CD4-positive, alpha-beta T cell (primary cell): ENCODE results near the gene CD8A. TPM values are rescaled to one million over a fixed set of nuclear protein-coding genes. Genes with fewer than 3 reads are reported as not detected.

Source experiments
- ATAC-seq: fragments of 200-7000 bp; cut with Tn5 transposase; one replicate; pipeline ENCODE4 v1.10.0; 2022; ENCODE audit warnings: mild to moderate bottlenecking; ENCODE audit not compliant: poor library complexity
- CTCF ChIA-PET: fragments of 350-600 bp; sonication (Branson Sonifier 250); formaldehyde crosslinking; loops from one replicate; lab custom pipeline; 2021; ENCODE audit warnings: antibody characterized with exemption, inconsistent platforms; lab: Charles Lee
- POLR2A ChIA-PET: fragments of 350-600 bp; sonication (Branson Sonifier 250); formaldehyde crosslinking; loops from one replicate; lab custom pipeline; 2021; ENCODE audit warnings: antibody characterized with exemption, inconsistent platforms; lab: Charles Lee
- DNase-seq, 14 experiments: peaks; one replicate each; pipeline ENCODE4 v3.0.0-alpha.2; 2013 to 2020; ENCODE audit warnings: mixed read lengths in 2 of 14
- H3K27ac ChIP-seq, 2 donors: one replicate each; pipeline versions ENCODE4 v1.5.1 to v1.7.0; 2013; ENCODE audit warnings: low read length in 2 of 2, low read depth in 1 of 2, mild to moderate bottlenecking in 1 of 2
- H3K27me3 ChIP-seq, 2 experiments: 1 replicate in 1 of 2; 2 replicates in 1 of 2; pipeline versions ENCODE4 v1.6.1 to v1.7.0; 2013; ENCODE audit warnings: low read length in 2 of 2, control low read depth in 1 of 2, mild to moderate bottlenecking in 1 of 2, moderate library complexity in 1 of 2; ENCODE audit not compliant: insufficient read depth in 2 of 2, control insufficient read depth in 1 of 2
- H3K36me3 ChIP-seq: one replicate; pipeline ENCODE4 v1.6.1; 2013; ENCODE audit warnings: low read length, control low read depth; ENCODE audit not compliant: insufficient read depth
- H3K4me1 ChIP-seq: one replicate; pipeline ENCODE4 v1.6.1; 2013; ENCODE audit warnings: low read length, control low read depth; ENCODE audit not compliant: insufficient read depth
- H3K4me3 ChIP-seq: one replicate; pipeline ENCODE4 v1.5.1; 2013; ENCODE audit warnings: mild to moderate bottlenecking, low read length, moderate library complexity
- H3K9me3 ChIP-seq, 2 experiments: 1 replicate in 1 of 2; 2 replicates in 1 of 2; pipeline versions ENCODE4 v1.6.1 to v1.7.0; 2013; ENCODE audit warnings: low read length in 2 of 2, mild to moderate bottlenecking in 2 of 2, control low read depth in 1 of 2, moderate library complexity in 1 of 2; ENCODE audit not compliant: control insufficient read depth in 1 of 2, insufficient read depth in 1 of 2
- H3K27ac Mint-ChIP-seq: one replicate; pipeline ENCODE4 v1.8.0; 2020; ENCODE audit warnings: mixed read lengths
- H3K27me3 Mint-ChIP-seq: one replicate; pipeline ENCODE4 v1.8.0; 2021; ENCODE audit warnings: mixed read lengths
- H3K36me3 Mint-ChIP-seq: one replicate; pipeline ENCODE4 v1.8.0; 2021; ENCODE audit warnings: low read depth, mixed read lengths
- H3K4me1 Mint-ChIP-seq: one replicate; pipeline ENCODE4 v1.8.0; 2021; ENCODE audit warnings: low read depth, mixed read lengths
- H3K4me3 Mint-ChIP-seq: one replicate; pipeline ENCODE4 v1.8.0; 2020; ENCODE audit warnings: mild to moderate bottlenecking, mixed read lengths
- H3K9me3 Mint-ChIP-seq: one replicate; pipeline ENCODE4 v1.8.0; 2020; ENCODE audit warnings: mixed read lengths
- intact Hi-C, 2 experiments: fragments of 100-400 bp; cut with DNase I in 1 of 2; cut with micrococcal nuclease in 1 of 2; formaldehyde crosslinking; loops; one replicate each; pipeline versions ENCODE4 v1.15.1 to v1.9.0; 2023 to 2025; cut with DNase I, micrococcal nuclease
- total RNA-seq, 174 experiments: library from RNA in 2 of 174; stranded (reverse) in 2 of 174; gene quantifications; one replicate each; pipeline ENCODE4 v1.2.3 and lab custom pipeline; 2021 to 2026
- TF ChIP-seq, protein P1 (sequence below): fragments of 200-600 bp; IDR thresholded peaks from one replicate; pipeline ENCODE4 v1.8.0; 2022; ENCODE audit warnings: antibody characterized with exemption, mild to moderate bottlenecking

The CD8A gene
- total RNA-seq, 2 experiments from 2014 or later: 1.3 to 2.1 TPM

DNA sequence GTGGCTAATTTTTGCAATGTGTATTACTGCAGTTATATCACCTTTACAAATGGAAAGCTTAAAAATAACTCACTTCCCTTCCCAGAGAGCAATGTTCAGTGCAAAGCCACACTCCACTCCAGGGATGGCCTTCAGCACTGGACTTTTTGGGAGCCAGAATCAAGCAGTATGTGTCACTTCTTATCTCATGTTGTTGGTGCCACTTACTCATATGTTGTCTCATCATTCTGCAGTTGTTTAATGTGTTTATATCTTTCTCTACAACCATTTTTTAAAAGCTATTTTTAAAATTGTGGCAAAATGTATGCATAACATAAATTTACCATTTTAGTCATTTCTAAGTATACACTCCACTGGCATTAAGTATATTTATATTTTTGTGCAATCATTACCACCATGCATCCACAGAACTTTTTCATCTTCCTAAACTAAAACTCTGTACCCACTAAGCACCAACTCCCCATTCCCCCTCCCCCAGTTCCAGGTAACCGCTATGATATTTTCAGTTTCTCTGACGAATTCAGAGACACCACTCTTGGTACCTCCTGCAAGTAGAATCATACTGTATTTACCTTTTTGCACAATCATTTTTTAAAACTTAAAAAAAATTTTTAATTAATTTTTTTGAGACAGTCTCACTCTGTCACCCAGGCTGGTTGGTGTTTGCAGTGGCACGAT is 32.1 kb upstream of the CD8A start:
- Mint-ChIP-seq H3K9me3 (peaks cover 2% of the 10 kb centered on the region), H3K4me3 (no peak overlapping the region), H3K36me3 (no peaks in the 10 kb centered on the region), H3K27ac (no peak overlapping the region), H3K27me3 (peaks cover 8% of the 10 kb centered on the region), H3K4me1 (peaks cover 30% of the 10 kb centered on the region)
- no peak for DNase-seq
- Histone ChIP-seq H3K4me1 (peaks cover 12% of the 10 kb centered on the region), H3K36me3 (no peaks in the 10 kb centered on the region), H3K9me3 (peaks cover 0 to 11% of the 10 kb centered on the region in 2 experiments), H3K4me3 (no peak overlapping the region), H3K27me3 (peaks cover 4 to 8% of the 10 kb centered on the region in 2 experiments), H3K27ac (no peak overlapping the region)
- TF ChIP-seq, protein P1, sequence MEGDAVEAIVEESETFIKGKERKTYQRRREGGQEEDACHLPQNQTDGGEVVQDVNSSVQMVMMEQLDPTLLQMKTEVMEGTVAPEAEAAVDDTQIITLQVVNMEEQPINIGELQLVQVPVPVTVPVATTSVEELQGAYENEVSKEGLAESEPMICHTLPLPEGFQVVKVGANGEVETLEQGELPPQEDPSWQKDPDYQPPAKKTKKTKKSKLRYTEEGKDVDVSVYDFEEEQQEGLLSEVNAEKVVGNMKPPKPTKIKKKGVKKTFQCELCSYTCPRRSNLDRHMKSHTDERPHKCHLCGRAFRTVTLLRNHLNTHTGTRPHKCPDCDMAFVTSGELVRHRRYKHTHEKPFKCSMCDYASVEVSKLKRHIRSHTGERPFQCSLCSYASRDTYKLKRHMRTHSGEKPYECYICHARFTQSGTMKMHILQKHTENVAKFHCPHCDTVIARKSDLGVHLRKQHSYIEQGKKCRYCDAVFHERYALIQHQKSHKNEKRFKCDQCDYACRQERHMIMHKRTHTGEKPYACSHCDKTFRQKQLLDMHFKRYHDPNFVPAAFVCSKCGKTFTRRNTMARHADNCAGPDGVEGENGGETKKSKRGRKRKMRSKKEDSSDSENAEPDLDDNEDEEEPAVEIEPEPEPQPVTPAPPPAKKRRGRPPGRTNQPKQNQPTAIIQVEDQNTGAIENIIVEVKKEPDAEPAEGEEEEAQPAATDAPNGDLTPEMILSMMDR: no peak
- CTCF ChIA-PET: no interaction called here
- no peak for ATAC-seq
- POLR2A ChIA-PET: no interaction called here
- intact Hi-C loops: no loop called here

DNA sequence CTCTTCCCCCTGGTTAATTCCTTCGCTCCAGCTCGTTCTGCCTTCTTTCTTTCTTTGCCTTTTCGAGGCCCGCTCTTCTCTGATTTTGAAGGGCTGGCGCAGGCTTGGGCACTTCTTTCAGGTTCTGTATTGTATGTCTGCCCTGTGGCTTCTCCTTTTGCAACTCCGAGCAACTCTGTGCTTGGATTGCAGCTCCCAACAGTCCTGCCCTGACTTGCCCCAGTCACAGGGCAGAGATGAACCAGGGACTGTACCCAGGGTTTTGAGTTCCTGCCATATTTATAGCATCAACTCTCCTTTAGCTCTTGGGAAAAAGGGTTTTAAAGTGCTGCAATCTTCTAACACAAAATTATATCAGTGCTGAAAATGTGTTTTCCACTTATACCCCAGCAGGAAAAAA is 31.1 kb upstream of the CD8A start:
- Histone ChIP-seq H3K4me3 (no peak overlapping the region), H3K27ac (no peak overlapping the region), H3K36me3 (no peaks in the 10 kb centered on the region), H3K4me1 (peaks cover 12% of the 10 kb centered on the region), H3K9me3 (peaks cover 0 to 11% of the 10 kb centered on the region in 2 experiments), H3K27me3 (peaks cover 4 to 8% of the 10 kb centered on the region in 2 experiments)
- no peak for DNase-seq
- peaks cover 30% of the 10 kb centered on the region for H3K4me1 Mint-ChIP-seq
- CTCF ChIA-PET: no interaction called here
- TF ChIP-seq, protein P1: no peak
- intact Hi-C loops: no loop called here
- no peaks in the 10 kb centered on the region for H3K36me3 Mint-ChIP-seq
- no peak for ATAC-seq
- no peak overlapping the region for H3K4me3 Mint-ChIP-seq
- POLR2A ChIA-PET: no interaction called here
- H3K27ac Mint-ChIP-seq: no peak overlapping the region
- H3K9me3 Mint-ChIP-seq: peaks cover 2% of the 10 kb centered on the region
- peaks cover 8% of the 10 kb centered on the region for H3K27me3 Mint-ChIP-seq

DNA sequence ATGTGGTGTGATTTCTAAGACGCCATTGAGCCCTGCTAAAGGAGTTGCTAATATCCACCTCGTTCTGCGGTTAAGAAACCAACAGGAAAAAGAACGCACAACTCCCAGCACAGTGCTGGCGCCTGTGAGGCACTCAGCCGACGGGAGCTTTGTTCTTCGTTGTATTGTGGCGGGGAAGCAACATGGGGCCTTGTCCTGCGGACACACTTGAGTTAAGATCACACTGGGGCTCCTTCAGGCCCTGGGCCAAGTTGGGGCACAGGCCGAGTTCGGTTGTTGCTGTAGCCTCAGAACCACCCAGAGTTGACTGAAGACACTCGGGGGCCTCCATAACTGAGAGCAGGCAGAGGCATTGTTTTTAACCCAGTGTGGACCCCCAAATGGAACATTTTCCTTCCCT is 30.6 kb upstream of the CD8A start:
- intact Hi-C loops: no loop called here
- ChIA-PET CTCF (no interaction called here), POLR2A (no interaction called here)
- Mint-ChIP-seq H3K27me3 (peaks cover 8% of the 10 kb centered on the region), H3K27ac (no peak overlapping the region), H3K4me3 (no peak overlapping the region), H3K4me1 (peaks cover 26% of the 10 kb centered on the region), H3K36me3 (no peaks in the 10 kb centered on the region), H3K9me3 (peaks cover 2% of the 10 kb centered on the region)
- Histone ChIP-seq H3K27me3 (peaks cover 4 to 10% of the 10 kb centered on the region in 2 experiments), H3K36me3 (no peaks in the 10 kb centered on the region), H3K9me3 (peaks cover 0 to 11% of the 10 kb centered on the region in 2 experiments), H3K27ac (no peak overlapping the region), H3K4me1 (peaks cover 10% of the 10 kb centered on the region), H3K4me3 (no peak overlapping the region)
- ATAC-seq (no peak), DNase-seq (peak in 1 of 14 experiments; percentile 45)
- TF ChIP-seq, protein P1: no peak
